HUES64 (cell line): Measurements from ENCODE around the gene FABP7.
"Not testable (repeated sequence)": the region's sequence is repeated elsewhere in the genome, so short reads cannot be mapped to it uniquely, and the experiment has no call there.

Experiments
- H3K27ac ChIP-seq: 2 replicates; pipeline ENCODE4 v1.7.0; 2013; ENCODE audit warnings: low read depth, low read length, inconsistent platforms
- H3K27me3 ChIP-seq: 2 replicates; pipeline ENCODE4 v1.6.1; 2013; ENCODE audit warnings: mild to moderate bottlenecking, low read length; ENCODE audit not compliant: insufficient read depth
- H3K36me3 ChIP-seq: 2 replicates; pipeline ENCODE4 v1.6.1; 2013; ENCODE audit warnings: mild to moderate bottlenecking, low read length; ENCODE audit not compliant: insufficient read depth
- H3K4me1 ChIP-seq: 2 replicates; pipeline ENCODE4 v1.6.1; 2013; ENCODE audit warnings: mild to moderate bottlenecking, low read length, moderate library complexity; ENCODE audit not compliant: insufficient read depth
- H3K4me3 ChIP-seq: 2 replicates; pipeline ENCODE4 v1.5.1; 2013; ENCODE audit warnings: mild to moderate bottlenecking, low read length, moderate library complexity
- H3K9ac ChIP-seq: 2 replicates; pipeline ENCODE4 v1.6.1; 2013; ENCODE audit warnings: mild to moderate bottlenecking, low read depth, low read length
- H3K9me3 ChIP-seq: 2 replicates; pipeline ENCODE4 v1.6.1; 2013; ENCODE audit warnings: low read depth, low read length; ENCODE audit not compliant: insufficient read depth
- WGBS: fragments of 150-250, 120-280 bp; methylation state at CpG from one replicate; pipeline ENCODE4 v1.1.7; 2013; ENCODE audit warnings: missing lambda C conversion rate; 5-methylcytosine and 5-hydroxymethylcytosine counted together

FABP7 gene

GRCh38 chr6:122744856-122745255 lies 34.7 kb upstream of the FABP7 start:
- not testable (repeated sequence) for H3K4me3 ChIP-seq, H3K4me1 ChIP-seq, H3K36me3 ChIP-seq, H3K27ac ChIP-seq, H3K27me3 ChIP-seq, H3K9ac ChIP-seq
- WGBS: 97% methylated on average over 3 of the region's 3 CpGs
- peaks cover 13% of the 10 kb centered on the region; the same call in 1 of the 2 replicates for H3K9me3 ChIP-seq

GRCh38 chr6:122746688-122747087 lies 32.8 kb upstream of the FABP7 start:
- 96% methylated on average over 9 of the region's 9 CpGs for WGBS
- Histone ChIP-seq H3K27me3 (no peaks in the 10 kb centered on the region; the same call in 1 of the 2 replicates), H3K27ac (no peak overlapping the region), H3K9ac (no peak overlapping the region), H3K36me3 (no peaks in the 10 kb centered on the region), H3K4me3 (no peak overlapping the region), H3K4me1 (no peaks in the 10 kb centered on the region), H3K9me3 (peaks cover 9% of the 10 kb centered on the region; the same call in 1 of the 2 replicates)

GRCh38 chr6:122747573-122747972 lies 31.9 kb upstream of the FABP7 start:
- Histone ChIP-seq H3K9ac (no peak overlapping the region), H3K36me3 (no peaks in the 10 kb centered on the region), H3K4me1 (peaks cover 2% of the 10 kb centered on the region; the same call in 1 of the 2 replicates), H3K27me3 (peaks cover 5% of the 10 kb centered on the region; the same call in 1 of the 2 replicates), H3K9me3 (peaks cover 9% of the 10 kb centered on the region; the same call in 1 of the 2 replicates), H3K4me3 (no peak overlapping the region), H3K27ac (no peak overlapping the region)
- 98% methylated on average over 10 of the region's 10 CpGs for whole genome bisulfite sequencing

- H3K4me3 ChIP-seq, H3K36me3 ChIP-seq, H3K9me3 ChIP-seq, H3K9ac ChIP-seq, H3K27ac ChIP-seq: not testable (repeated sequence)
- H3K4me1 ChIP-seq: peaks cover 11% of the 10 kb centered on the region; the same call in 1 of the 2 replicates
- WGBS: 75% methylated on average over 4 of the region's 5 CpGs
- H3K27me3 ChIP-seq: peaks cover 18% of the 10 kb centered on the region
These were observed 30.6 kb upstream of the FABP7 start for GRCh38 chr6:122748945-122749344.

- no peak overlapping the region for H3K27ac ChIP-seq
- H3K9ac ChIP-seq: no peak overlapping the region
- H3K4me1 ChIP-seq: peaks cover 11% of the 10 kb centered on the region; the same call in 1 of the 2 replicates
- H3K27me3 ChIP-seq: peaks cover 24% of the 10 kb centered on the region
- H3K9me3 ChIP-seq: peaks cover 9% of the 10 kb centered on the region; the same call in 1 of the 2 replicates
- 100% methylated on average over 3 of the region's 4 CpGs for WGBS
- H3K36me3 ChIP-seq: no peaks in the 10 kb centered on the region
- no peak overlapping the region for H3K4me3 ChIP-seq
These were observed 30.0 kb upstream of the FABP7 start for GRCh38 chr6:122749451-122750050.

GRCh38 chr6:122751326-122751725 lies 28.2 kb upstream of the FABP7 start:
- H3K27me3 ChIP-seq: peaks cover 32% of the 10 kb centered on the region
- peaks cover 14% of the 10 kb centered on the region for H3K4me1 ChIP-seq
- H3K27ac ChIP-seq: no peak overlapping the region
- no peaks in the 10 kb centered on the region for H3K36me3 ChIP-seq
- 74% methylated on average over 3 of the region's 3 CpGs for WGBS
- peaks cover 9% of the 10 kb centered on the region; the same call in 1 of the 2 replicates for H3K9me3 ChIP-seq
- H3K4me3 ChIP-seq: no peak overlapping the region
- no peak overlapping the region for H3K9ac ChIP-seq

- Histone ChIP-seq H3K27ac (no peak overlapping the region), H3K27me3 (peaks cover 44% of the 10 kb centered on the region), H3K9me3 (peaks cover 9% of the 10 kb centered on the region; the same call in 1 of the 2 replicates), H3K36me3 (no peaks in the 10 kb centered on the region), H3K4me1 (peaks cover 15% of the 10 kb centered on the region), H3K9ac (no peak overlapping the region), H3K4me3 (no peak overlapping the region)
- 63% methylated on average over 1 of the region's 1 CpG for WGBS
These were observed 27.1 kb upstream of the FABP7 start for GRCh38 chr6:122752459-122752858.

GRCh38 chr6:122753000-122753687 lies 26.4 kb upstream of the FABP7 start:
- WGBS: 79% methylated on average over 10 of the region's 10 CpGs
- H3K9me3 ChIP-seq: peaks cover 9% of the 10 kb centered on the region; the same call in 1 of the 2 replicates
- H3K27ac ChIP-seq: no peak overlapping the region
- no peak overlapping the region for H3K4me3 ChIP-seq
- peaks cover 51% of the 10 kb centered on the region for H3K27me3 ChIP-seq
- no peak overlapping the region for H3K9ac ChIP-seq
- peaks cover 15% of the 10 kb centered on the region for H3K4me1 ChIP-seq
- H3K36me3 ChIP-seq: no peaks in the 10 kb centered on the region

GRCh38 chr6:122753688-122754056 lies 25.8 kb upstream of the FABP7 start:
- Histone ChIP-seq H3K4me1 (peaks cover 15% of the 10 kb centered on the region), H3K27me3 (peaks cover 56% of the 10 kb centered on the region), H3K4me3 (no peak overlapping the region), H3K27ac (no peak overlapping the region), H3K9ac (no peak overlapping the region), H3K36me3 (no peaks in the 10 kb centered on the region), H3K9me3 (peaks cover 9% of the 10 kb centered on the region; the same call in 1 of the 2 replicates)
- WGBS: 87% methylated on average over 4 of the region's 5 CpGs

- no peaks in the 10 kb centered on the region for H3K36me3 ChIP-seq
- H3K4me3 ChIP-seq: no peak overlapping the region
- H3K9me3 ChIP-seq: peaks cover 5% of the 10 kb centered on the region; the same call in 1 of the 2 replicates
- 80% methylated on average over 5 of the region's 5 CpGs for WGBS
- H3K27me3 ChIP-seq: peaks cover 62% of the 10 kb centered on the region
- H3K9ac ChIP-seq: no peak overlapping the region
- H3K4me1 ChIP-seq: peaks cover 15% of the 10 kb centered on the region
- H3K27ac ChIP-seq: no peak overlapping the region
These were observed 25.3 kb upstream of the FABP7 start for GRCh38 chr6:122754191-122754731.

- Histone ChIP-seq H3K9me3 (no peaks in the 10 kb centered on the region), H3K4me1 (peaks cover 15% of the 10 kb centered on the region), H3K9ac (no peak overlapping the region), H3K27ac (no peak overlapping the region), H3K36me3 (no peaks in the 10 kb centered on the region), H3K4me3 (no peak overlapping the region), H3K27me3 (peaks cover 68% of the 10 kb centered on the region)
- 23% methylated on average over 9 of the region's 9 CpGs for WGBS
These were observed 23.6 kb upstream of the FABP7 start for GRCh38 chr6:122755901-122756300.
